GM12873 (cell line): Measurements from ENCODE around the gene TEDC1.

Source experiments
- TF ChIP-seq, protein P1 (sequence below): IDR thresholded peaks from 2 replicates; pipeline ENCODE4 v1.5.1; 2012; ENCODE audit warnings: low read depth, mild to moderate bottlenecking, moderate library complexity, low read length, control low read depth; ENCODE audit not compliant: insufficient read depth; ENCODE audit errors: missing control alignments

Gene TEDC1

DNA sequence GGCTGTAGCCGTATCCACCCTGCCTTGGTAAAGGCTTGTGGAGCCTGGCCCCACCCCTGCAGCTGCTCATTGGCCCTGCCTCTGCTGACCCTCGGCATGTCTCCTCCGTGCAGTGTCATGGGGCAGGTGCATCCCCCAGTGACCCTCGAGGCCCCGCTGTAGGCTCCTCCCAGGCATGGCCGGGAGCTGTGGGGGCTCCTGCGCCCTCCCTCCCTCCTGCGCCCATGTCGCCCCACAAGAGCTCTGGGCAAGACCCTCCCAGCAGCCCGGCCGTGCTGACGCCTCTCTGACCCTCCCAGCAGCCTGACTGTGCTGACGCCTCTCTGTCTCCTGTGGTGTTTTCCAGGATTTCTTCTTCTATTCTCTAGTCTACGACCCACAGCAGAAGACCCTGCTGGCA, 37.2 kb upstream of the TEDC1 start:
- TF ChIP-seq, protein P1, sequence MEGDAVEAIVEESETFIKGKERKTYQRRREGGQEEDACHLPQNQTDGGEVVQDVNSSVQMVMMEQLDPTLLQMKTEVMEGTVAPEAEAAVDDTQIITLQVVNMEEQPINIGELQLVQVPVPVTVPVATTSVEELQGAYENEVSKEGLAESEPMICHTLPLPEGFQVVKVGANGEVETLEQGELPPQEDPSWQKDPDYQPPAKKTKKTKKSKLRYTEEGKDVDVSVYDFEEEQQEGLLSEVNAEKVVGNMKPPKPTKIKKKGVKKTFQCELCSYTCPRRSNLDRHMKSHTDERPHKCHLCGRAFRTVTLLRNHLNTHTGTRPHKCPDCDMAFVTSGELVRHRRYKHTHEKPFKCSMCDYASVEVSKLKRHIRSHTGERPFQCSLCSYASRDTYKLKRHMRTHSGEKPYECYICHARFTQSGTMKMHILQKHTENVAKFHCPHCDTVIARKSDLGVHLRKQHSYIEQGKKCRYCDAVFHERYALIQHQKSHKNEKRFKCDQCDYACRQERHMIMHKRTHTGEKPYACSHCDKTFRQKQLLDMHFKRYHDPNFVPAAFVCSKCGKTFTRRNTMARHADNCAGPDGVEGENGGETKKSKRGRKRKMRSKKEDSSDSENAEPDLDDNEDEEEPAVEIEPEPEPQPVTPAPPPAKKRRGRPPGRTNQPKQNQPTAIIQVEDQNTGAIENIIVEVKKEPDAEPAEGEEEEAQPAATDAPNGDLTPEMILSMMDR, result no peak

DNA sequence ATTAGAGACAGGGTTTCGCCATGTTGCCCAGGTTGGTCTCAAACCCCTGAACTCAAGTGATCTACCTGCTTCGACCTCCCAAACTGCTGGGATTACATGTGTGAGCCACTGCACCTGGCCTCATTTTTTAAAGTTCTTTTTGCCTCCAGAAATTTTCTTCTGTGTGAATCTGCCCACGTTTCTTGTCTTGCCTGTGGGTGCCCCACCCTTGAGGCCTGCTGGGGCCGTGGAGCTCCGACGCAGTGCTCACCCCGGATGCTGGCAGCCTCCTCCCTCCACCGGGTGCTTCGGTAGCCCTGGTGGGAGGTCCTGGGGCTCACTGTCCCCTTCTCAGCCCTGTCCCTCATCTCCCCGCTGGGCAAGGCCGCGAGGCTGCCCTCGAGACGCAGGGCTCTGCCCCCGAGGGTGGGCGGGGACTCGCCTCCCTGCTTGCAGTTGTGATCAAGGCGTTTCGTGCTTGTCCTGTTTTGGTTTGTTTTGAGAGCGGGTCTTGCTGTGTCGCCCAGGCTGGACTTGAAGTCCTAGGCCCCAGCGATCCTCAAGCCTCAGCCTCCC, 35.9 kb upstream of the TEDC1 start:
- TF ChIP-seq, protein P1, result no peak

DNA sequence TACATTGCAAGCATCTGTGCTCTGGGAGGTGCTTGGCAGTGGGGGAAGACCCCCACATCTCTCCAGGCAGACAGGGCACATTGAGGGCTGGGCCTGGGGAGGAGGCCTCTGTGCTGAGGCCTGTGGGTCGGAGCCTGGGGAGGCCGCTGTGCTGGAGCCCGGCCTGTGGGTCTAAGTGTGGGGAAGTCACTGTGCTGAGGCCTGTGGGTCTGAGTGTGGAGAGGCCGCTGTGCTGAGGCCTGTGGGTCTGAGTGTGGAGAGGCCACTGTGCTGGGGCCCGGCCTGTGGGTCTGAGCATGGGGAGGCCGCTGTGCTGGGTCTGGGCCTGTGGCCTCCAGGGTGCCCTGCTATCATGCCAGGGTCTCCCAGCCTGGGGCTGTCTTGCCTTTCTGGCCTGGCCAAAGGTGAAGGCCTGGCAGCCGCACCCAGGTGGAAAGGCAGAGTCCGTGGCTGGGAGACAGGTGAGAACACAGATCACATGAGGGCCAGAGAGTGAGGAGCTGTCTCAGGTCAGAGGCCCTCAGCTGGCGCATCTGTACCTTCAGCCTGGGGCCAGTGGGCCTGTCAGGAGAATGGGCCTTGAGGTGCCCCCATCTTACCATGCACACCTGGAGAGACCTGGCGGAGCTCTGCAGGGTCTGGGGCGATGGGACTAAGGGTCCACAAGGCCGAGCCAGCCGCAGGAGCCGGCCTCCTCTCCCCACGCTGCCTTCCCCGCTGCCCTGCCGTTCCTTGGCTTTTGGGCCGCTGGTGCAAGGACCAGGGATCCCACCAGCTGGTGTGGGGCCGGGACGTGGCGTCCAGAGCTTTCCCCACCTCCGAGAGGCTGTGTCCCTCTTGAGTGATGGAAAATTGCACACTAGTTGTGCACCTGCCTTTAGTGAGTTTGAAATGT, 35.0 kb upstream of the TEDC1 start:
- TF ChIP-seq, protein P1, result no peak

DNA sequence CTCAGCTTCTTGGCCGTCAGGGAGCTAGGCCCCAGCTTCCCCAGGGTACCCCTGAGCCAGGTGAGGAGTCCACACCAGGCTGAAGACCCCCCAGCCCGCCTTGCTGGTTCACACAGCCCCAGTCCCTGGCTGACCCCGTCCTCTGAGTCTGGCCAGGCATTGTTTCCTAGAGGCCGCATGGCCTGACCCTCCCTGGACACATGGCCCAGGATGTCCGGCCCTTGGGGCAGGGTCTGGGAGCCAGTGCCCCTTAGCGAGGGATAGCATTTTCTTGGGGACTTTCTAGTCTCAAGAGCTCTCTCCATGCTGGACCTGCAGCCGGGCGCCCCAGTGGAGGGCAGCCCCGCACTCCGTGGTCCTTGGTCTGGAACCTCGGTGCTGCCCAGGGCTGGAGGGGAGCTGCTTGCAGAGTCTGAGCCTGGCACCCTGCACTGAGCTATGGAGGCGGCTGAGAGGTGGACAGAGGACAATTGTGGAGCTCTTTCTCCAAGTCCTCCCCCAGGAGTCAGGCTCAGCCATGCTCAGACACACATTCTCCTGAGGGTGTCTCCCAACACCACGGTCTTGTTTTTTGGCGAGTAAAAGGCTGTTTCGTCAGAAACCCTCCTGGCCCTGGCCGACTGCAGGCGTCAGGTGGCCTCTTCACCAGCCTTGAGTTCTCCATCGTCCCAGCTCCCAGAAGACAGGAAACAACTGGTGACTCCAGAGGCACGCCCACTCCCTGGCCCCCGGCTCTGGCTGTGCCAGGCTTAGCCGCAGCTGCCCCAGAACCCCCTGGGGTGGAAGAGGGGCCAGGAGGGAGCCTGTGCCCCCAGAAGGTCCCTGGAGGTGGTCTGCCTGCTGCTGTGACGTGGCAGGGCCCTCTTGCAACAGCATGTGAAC, 34.1 kb upstream of the TEDC1 start:
- TF ChIP-seq, protein P1, result no peak

DNA sequence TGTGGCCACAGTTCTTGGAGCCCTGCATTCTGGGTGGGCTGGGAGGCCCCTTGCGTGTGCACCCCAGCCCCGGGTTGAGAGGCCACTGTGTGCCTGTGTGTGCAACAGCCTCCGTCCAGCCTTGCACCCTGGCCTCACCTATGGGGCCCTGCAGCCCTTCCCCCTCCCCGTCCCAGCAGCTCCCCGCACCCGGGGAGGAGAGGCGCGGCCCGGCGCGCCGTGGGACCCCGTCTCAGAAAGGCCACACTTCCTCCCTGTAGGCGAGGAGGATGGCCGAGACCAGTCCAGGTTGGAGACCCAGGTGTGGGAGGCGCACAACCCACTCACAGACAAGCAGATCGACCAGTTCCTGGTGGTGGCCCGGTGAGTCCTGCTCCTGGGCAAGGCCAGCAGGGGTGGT, 33.0 kb upstream of the TEDC1 start:
- TF ChIP-seq, protein P1, result no peak

DNA sequence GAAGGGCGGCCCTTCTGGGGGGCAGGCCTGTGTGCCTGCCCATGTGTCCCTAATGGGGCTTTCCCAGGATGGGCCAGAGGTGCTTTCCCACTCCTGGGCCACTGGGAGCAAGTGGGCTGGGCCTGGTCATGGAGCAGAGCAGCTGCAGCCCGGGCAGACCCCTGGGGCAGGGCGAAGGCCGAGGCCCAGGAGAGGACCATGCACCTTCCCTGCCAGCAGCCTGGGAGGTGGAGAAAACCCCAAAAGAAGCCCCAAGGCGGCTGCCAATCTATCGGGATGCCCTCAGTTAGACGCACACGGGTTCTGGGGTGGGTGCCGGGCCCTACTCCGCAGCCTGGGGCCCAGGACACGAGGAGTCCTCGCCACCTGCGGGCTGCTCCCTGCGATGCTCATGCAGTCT, 32.5 kb upstream of the TEDC1 start:
- TF ChIP-seq, protein P1, result no peak

DNA sequence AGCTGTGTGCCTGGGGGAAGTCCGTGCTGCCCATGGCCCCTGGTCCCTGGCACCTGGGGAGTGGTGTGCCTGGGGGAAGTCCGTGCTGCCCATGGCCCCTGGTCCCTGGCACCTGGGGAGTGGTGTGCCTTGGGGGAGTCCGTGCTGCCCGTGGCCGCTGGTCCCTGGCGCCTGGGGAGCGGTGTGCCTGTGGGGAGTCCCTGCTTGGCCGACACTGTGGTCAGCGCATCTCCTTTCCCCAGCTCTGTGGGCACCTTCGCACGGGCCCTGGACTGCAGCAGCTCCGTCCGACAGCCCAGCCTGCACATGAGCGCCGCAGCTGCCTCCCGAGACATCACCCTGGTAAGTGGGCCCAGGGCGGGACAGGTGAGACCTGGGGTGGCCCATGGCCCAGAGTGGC, 30.9 kb upstream of the TEDC1 start:
- TF ChIP-seq, protein P1, result no peak
